GM18520 (cell line): ENCODE measurements around the gene HOXC5.
"Not testable (repeated sequence)": the region's sequence is repeated elsewhere in the genome, so short reads cannot be mapped to it uniquely, and the experiment has no call there.

Source experiments
- ATAC-seq: cut with Tn5 transposase; IDR thresholded peaks from one replicate; pipeline ENCODE4 v1.9.1; 2021; ENCODE audit not compliant: unreplicated experiment

The HOXC5 gene

DNA sequence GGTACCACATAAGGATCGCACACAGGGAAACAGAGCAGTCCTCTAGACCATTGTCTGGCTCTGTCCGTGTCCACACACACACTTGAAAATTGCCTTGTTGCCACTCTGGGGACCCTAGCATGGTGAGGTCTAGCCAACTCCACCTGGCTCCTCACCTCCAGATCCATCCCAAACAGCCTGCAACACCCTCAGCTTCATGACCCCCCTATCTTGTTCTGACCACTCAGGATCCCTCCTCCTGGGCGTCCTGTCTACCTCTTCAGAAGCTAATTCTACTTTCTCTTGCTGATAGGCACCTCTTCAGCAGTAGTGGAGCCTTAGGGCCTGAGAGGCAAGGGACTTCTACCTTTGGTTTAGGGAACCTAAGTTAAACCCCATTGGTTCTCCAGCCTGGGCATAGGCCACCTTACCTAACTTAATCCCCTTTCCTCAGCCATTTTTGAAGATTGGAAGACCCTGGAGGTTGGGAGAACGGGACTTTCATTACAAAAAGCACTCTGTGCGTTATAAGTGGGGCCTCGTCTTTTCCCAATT lies 697 bp upstream of the HOXC5 start:
- no peak for ATAC-seq

- no peak for ATAC-seq
Measured at GRCh38 chr12:54033106-54033979, 493 bp downstream of the HOXC5 start.

DNA sequence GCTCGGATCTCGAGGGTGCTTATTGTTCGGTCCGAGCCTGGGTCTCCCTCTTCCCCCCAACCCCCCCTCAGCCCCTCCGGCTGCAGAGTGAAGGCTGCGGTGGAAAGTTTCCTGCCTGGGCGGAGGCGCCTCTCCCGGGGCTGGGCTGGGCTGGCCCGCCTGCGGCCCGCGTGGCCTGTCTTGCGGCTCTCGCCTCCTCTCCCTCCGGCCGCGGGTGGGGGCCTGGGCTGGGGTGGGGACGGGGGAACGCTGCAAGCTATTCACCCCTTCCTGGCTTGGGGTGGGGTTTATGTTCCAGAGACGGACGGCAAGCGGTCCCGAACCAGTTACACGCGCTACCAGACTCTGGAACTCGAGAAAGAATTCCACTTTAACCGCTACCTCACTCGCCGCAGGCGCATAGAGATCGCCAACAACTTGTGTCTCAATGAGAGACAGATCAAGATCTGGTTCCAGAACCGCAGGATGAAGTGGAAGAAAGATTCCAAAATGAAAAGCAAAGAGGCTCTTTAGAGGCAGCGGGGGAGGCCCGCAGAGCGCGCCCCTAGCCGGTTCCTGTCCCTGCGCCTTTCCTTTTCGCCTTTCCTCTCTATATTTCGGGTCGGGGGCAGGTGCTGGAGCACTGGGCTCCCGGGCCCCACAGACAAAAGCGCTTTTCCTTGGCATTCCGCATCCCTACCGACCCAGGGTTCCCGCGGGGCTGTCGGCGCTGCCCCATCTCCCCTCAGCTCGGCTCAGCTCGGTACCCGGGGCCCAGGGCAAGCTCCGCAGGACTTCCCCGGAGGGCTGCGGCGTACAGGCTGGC lies 1.3 kb downstream of the HOXC5 start:
- ATAC-seq = no peak

GRCh38 chr12:54034785-54035310 lies 2.0 kb downstream of the HOXC5 start:
- ATAC-seq = no peak

GRCh38 chr12:54035568-54036264 lies 2.9 kb downstream of the HOXC5 start:
- ATAC-seq = no peak

- no peak for ATAC-seq
Measured at GRCh38 chr12:54036620-54037359, 3.9 kb downstream of the HOXC5 start.

- no peak for ATAC-seq
Measured at GRCh38 chr12:54037360-54038283, 4.8 kb downstream of the HOXC5 start.

- no peak for ATAC-seq
Measured at GRCh38 chr12:54038284-54038870, 5.5 kb downstream of the HOXC5 start.

DNA sequence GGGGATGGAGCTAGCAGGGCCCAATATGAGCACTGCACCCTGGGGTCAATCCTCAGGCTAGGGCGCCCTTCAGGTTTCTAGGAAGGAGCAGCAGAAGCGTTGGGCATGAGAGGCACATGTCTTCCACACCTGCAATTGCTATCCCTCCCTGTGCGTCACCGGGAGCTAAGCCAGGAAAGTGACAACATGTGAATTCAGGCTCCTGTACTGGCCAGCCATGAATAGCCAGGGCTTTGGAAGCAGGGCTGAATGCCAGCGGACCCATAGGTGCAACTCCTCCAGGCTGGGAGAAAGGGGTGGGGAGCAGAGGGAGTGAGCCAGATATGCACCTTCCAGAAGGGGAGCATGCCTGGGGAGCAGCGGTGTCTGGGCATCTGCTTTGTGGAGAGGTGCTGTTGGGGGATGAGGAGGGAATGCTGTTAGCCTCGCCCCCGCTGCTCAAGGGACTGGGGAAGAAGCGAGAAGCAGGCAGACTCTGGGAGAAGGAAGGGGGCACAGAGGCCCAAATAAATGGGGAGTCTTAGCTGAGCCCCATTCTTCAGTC lies 6.1 kb downstream of the HOXC5 start:
- ATAC-seq = no peak

DNA sequence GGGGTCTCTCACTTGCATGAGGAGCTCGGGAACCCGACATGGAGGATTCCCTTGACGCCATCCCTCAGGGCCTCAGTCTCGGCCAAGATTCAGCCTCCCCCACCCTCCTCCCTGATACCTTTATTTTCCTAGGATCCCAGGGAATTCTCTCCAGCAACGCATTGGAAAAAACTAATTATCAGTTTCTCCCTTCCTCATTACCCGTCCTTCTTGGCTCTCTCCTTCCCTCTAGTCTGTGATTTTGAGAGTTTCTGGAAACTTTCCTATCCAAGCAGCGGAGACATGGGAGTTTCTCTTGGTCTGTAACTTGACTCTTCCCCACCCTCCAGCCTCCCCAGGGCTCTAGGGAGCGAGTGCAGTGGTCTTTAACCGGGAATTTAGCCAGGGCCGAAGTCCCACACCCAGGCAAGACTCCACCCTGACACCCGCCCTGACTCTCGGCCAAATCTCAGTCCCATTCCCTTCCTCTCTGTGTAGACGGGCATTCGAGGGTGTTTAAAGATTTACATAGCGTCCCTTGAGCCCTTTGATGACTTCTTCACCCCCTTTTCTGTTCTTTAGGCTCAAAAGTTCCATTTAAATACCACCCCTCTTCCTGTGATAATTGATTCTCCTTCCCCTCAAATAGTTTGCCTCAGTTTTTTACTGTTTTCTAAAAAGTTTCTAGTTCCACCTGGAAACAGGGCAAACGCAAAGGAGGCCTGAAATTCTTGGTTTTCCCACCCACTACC lies 6.7 kb downstream of the HOXC5 start:
- ATAC-seq = no peak

GRCh38 chr12:54040148-54040494 lies 7.3 kb downstream of the HOXC5 start:
- no peak for ATAC-seq

DNA sequence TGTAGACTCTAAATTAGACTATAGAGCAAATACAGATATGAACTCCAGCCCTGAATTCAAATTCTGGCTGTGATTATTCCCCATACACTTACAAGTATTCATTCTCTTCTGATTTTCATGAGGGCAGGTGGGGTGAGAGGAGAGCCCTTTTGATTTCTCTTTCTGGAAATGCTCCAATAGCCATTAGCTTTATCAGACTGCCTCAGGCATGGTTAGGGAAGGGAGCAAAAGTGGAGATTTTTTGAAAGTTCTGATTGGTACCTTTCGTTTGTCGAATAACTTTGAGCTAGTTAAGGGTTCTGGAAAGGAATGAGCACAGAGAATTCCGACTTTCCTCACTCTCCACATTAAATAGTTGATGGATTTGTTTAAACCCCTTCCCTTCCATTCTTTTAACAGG lies 7.8 kb downstream of the HOXC5 start:
- ATAC-seq = no peak

DNA sequence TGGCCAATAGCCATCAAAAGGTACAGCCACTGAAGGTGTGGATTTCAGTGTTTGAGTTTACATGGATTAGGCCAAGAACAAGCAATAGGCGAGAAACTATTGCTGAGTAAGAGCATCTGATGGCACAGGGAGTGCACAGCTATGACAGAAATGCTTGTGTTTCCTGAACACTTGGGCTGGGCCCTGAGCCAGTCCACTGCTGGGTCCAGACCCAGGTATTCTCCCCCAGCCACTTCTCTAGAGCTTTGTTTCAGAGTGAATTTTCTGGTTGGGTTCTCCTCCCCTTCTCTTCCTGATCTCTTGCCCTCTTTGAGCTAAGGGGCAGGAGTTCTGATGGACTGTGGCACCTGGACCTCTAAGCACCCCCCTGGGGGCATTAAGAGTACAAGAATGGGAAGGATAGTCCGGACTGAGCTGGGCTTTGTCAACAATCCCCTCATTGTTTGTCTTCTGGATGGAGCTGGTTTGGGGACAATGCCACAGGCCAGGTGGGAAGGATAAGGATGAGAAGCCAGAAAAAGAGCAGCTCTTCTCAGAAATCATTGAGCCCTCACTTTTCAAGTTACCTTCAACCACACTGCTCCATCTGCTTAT lies 8.3 kb downstream of the HOXC5 start:
- no peak for ATAC-seq

DNA sequence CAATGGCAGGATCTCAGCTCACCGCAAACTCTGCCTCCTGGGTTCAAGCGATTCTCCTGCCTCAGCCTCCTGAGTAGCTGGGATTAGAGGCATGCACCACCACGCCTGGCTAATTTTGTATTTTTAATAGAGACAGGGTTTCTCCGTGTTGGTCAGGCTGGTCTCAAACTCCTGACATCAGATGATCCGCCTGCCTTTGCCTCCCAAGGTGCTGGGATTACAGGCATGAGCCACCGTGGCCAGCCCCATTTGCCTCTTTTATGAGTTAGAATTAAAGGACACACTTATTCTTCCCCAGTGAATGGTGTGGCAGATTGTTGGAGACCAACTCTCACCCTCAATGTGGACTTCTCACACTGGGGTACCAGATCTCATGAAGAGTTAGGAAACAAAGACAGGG lies 9.2 kb downstream of the HOXC5 start:
- not testable (repeated sequence) for ATAC-seq

- ATAC-seq = no peak
Measured at GRCh38 chr12:54042970-54043853, 10.4 kb downstream of the HOXC5 start.

- ATAC-seq = no peak
Measured at GRCh38 chr12:54044425-54045103, 11.7 kb downstream of the HOXC5 start.
